HG02943 (cell line): Measurements from ENCODE around the gene LRMDA.
"Not testable (repeated sequence)": the region's sequence is repeated elsewhere in the genome, so short reads cannot be mapped to it uniquely, and the experiment has no call there.

Experiments
- ATAC-seq: cut with Tn5 transposase; IDR thresholded peaks from one replicate; pipeline ENCODE4 v1.9.1; 2021; ENCODE audit warnings: mild to moderate bottlenecking, low read depth, moderate library complexity; ENCODE audit not compliant: unreplicated experiment

LRMDA gene

DNA sequence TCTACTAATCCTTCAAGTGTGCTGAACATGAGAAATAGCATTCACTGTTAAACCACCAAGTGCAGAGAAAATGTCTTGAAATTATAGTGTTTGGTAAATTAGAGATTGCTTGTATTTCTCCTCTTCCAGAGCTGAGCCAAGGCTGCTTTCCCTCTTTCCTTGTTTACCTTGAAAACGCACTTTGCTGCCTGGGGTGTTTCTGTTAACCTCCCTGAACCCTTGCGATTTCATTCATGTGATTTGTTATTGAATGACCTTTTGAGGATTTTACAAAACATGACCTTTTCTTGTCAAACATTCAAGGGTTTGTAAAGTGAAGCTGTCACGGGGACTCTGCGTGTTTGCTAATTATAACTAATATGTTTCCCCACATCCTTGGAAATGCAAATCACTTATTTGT lies 169.4 kb downstream of the LRMDA start:
- no peak for ATAC-seq

DNA sequence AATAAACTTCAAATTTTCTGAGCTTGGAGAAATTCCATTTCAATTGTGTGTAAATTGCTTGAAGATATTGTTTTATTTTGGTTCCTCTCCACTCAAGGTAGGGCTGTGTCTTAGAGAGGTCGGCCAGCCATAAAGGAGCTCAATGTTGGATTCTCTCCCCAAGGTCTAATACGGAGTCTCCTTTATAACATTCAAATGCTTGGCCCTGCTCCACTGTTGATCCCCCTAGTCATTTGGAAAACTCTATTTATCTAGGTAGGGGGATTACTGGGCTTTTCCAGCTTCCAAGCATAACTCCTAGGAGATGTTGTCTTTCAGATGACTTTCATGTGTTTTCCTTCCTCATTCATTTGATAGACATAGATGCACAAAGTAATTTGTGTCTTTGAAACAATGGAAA lies 170.9 kb downstream of the LRMDA start:
- ATAC-seq: no peak

DNA sequence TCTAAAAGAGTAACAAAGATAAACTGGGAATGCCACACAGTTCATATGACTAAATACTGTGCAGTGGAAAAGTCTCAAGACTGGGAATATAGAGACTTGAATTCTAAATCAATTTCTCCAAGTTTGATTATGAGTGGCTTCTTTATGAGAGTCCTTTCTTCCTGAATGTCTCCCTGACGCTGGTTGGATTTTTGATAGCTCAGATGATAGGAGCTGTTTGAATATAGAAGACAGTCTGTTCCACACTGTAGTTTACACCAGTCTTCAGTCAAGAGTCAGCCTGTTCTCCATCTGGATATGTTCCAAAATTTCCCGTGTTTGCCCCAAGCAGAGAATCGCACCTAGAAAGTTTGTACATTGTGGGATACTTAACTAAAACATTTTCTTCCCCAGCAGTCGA lies 173.7 kb downstream of the LRMDA start:
- ATAC-seq: no peak

DNA sequence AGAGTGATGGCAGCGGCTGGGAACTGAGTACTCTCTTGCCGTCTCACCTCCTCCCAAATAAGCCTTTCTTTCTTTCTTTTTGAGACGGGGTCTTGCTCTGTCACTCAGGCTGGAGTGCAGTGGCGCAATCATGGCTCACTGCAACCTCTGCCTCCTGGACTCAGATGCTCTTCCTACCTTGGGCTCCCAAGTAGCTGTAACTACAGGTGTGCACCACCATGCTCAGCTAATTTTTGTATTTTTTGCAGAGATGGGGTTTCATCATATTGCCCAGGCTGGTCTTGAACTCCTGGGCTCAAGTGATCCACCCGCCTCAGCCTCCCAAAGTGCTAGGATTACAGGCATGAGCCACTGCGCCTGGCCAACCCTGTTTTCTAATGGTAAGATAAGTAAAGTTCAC lies 174.4 kb downstream of the LRMDA start:
- not testable (repeated sequence) for ATAC-seq

DNA sequence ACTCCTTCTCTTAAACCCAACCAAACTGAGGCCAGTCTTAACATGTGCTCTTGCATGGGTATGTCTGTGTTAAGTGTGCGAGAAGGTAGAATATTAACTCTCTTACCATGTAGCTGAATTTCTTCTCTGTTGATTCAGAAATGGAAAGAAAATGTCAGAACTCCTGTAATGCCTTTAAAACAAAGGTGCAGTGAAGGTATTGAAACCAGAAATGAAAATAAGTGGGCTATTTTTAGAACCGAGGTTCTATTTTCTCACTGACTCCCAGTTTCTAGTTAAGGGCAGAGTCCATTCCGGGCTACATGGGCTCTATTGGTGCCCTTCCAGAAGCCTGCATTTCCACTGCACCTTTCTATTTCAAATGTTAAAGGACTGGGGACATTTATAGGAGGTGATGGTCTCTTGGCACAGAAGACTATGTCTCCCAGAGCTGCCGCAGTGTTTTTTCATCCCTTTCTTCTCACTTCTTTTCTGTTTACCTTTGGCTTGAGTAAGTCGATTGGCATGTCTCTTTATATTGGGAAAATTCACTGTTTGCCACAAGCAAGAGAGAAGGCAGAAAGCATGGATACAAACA lies 174.9 kb downstream of the LRMDA start:
- ATAC-seq: peak; percentile 72

DNA sequence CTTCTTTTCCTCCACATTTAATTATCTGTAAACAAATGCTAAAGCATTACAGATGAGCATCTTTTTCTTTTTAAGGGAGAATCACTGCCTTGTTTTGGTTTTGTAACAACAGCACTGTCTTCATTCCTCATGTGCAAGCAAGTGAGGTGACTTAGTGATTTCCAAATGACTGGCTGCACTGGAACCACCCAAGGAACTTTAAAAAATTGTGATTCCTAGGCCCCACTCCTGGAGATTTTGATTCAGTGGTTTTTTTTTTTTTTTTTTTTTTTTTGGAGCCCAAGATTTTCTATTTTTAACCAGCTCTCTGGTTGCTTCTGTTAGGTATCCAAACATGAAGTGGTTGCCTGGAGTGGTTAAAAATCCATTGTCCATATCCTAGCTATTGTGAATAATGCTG lies 176.2 kb downstream of the LRMDA start:
- ATAC-seq: no peak

DNA sequence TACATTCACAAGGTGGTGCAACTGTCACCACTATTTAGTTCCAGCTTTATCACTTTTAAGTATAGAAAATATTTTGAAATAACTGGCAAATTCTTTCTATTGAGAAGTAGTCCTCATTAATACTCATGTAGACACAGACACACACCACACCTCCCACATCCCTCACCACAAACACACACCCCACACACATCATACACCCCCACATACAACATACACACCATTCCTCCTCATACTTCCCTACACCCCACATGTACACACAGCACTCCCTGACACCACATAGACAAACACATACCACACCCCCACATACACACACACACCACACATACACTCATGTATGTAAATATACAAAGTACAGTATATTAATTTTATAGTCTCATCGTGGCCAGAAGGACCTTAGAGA lies 178.8 kb downstream of the LRMDA start:
- ATAC-seq: no peak

DNA sequence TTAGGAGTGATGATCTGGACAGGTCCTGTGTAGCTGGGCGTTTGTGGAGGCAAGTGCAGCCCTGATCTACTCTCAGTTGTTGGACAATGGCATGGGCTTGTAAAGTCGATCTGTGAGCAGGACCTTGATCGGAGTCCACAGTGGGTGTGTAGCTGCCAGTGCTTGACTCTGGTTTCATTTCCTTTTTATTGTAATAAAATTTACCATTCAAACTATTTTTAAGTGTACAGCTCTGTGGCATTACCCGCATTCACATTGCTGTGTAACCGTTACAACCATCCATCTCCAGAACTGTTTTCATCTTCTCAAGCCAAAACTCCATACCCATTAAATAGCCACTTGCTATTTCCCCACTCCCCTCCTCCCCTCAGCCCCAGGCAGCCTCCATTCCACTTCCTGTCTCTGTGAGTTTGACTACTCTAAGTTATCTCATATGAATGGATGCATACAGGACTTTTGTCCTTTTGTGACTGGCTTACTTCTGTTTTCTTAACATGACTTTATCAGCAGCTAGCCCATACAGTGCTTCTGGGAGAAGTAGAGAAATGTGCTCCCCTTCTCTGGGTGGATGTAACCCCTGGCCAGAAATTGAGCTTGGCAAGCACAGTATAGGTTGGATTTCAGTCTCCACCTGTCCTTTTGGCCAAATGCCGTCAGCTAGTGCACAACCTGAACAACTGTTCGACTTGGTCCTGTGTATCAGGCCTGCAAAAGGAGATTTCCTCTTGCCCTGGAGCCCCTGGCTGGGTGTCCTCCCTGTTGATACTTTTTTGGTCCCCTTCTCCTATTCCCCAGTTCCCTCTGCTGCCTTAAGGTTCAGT lies 180.0 kb downstream of the LRMDA start:
- no peak for ATAC-seq

DNA sequence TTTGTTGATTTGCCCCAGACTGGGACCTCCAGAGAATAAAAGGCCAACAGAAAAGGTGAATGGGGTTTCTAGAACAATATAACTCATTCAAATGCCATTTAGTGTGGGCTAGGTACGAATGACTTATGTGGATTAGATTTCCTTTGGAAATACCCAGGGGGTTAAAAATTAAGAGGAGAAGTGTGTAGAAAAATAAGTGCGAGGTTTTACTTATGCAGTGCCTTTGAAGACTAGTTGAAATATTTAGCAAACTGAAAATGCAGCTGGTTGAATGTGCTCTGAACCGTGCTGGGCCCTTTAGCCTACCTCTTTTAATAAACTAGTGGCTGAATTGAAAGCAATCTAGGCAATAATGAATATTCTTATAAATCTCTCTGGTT lies 180.6 kb downstream of the LRMDA start:
- no peak for ATAC-seq

DNA sequence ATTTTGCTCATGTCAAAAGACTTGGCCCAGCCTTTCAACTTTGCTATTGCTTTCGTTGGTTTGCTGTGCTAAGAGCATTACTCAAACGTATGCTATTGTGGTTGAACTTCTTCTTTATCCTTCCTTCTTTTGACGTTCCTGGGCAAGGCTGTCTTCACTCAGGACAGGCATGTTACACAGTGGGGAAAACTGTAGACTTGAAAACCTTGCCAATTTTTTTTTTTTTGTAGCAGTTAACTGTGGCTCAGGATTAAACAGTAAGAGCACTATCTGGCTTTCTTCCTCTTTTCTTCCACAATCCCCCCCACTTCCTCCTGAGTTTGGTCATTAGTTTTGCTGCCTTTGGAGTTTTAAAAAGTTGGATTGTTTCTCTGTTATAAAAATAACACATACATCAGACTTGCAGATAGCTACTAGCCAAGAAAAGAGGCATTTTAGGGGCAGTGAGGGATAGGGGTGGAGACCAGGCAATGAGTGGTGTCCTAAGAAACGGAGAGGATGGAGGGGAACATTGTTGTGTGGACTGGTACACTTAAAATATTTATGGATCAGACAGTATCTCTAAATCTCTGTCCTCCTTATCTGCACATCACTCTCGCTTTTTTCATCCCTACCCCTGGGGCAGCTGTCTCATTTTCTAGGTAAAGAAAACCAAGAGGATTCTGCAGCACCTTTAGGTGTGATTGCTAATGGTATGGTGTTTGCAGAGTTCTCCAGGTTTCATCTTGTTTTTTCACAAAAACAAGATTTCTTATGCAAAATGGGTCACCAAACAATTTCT lies 181.7 kb downstream of the LRMDA start:
- ATAC-seq: no peak

DNA sequence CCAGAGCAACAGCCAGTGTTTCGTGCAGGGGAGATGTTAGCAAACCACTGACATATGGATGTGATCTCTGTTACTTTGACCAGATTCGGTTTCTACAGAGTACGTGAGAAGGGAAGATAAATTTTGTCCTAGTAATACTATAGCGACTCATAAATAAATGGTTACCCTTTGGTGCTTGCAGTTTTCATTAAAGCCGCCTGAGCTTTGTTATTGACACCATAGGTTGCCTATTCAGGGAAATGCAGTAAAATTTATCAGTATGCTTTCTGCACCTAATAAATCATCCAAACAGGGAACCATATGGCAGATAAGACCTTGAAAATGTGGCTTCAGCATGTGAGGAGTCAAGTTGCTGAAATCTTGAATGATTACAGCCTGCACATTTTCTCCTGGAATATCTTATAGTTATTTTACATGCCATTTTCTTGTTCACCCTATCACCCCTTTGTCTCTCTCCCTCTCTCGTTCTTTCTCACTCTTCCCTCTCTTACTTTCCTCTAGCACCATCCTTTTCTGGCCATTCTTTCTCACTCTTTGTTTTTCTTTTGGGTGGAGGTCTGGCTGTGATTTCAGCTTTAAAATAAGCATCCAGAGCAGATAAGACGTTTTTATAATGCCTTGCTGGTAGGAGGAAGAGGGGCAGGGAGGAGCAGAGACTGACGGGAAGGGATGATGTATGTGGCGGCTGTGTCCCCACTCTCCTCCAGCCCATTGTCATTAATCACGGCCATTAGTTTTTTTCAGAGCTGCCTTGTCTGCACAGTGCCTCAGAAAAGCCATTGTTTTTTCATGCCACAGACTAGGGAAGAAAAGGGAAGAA lies 182.5 kb downstream of the LRMDA start:
- ATAC-seq: peak; percentile 47

DNA sequence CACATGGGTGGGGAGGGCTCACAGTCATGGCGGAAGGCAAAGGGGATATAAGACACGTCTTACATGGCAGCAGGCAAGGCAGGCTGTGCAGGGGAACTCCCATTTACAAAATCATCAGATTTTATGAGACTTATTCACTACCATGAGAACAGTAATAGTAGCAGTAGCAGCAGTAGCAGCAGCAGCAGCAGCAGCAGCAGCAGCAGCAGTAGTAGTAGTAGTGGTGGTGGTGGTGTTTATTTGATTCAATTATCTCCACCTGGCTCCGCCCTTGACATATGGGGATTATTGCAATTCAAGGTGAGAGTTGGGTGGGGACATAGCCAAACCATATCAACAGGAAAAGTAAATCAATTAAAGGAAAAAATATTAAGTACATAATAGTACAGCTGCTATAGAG lies 184.7 kb downstream of the LRMDA start:
- ATAC-seq: no peak

DNA sequence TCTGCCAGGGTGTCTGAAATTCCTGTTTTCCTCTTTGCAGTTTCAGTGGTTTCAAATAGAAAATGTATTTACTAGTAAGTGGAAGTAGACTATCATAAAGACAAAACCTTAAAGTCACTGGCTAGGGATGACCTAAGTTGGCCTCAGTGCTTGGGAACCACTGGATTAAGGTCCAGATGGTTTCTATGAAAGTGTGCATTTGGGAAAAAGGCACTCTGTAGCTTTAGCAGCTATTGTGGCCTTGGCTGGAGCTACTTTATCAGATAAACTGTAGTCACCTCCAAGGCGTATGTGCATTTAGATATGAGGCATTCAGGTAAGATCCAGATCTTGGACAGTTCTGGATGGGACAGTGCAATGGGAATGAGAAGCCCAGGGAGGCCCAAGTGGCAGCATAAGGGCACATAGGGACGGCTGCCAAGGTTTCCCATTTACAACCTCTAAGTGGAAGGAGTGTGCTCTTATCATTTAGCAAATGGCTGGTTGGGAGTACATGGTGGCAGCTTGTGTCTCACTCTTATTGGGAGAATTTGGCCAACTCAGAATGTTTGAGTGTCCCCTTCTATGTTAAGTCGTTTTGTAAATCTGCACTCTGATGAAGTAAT lies 185.6 kb downstream of the LRMDA start:
- ATAC-seq: no peak

DNA sequence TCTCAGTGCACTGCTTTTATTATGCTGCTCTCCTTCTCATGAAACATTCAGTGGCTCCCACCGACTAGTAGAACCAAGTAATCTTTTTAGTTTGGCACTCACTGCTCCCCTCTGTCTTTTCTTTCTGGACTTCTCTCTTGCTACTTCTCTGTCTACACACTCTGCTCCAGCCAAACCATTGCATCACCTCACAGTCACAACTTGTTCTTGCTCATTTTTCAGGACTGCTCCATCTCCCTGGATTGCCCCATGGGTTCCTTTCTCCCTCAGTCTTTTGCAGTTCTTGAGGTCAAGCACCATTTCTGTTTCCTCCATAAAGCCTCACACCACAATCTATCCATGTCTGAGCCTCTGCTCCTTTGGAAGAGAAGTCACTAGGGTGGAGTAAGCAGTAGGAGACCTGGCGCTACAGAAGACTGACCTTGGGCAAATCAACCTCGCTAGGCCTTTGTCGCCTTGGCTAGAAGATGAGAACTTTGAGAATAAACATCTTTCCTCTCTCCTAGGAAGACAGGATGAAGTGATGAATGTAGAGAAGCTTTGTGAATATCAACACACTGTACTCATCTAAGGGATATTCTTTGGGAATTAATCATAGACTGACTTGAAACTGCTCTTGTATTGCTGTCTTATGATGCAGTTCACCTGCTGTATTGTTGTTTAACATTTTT lies 186.2 kb downstream of the LRMDA start:
- ATAC-seq: no peak

DNA sequence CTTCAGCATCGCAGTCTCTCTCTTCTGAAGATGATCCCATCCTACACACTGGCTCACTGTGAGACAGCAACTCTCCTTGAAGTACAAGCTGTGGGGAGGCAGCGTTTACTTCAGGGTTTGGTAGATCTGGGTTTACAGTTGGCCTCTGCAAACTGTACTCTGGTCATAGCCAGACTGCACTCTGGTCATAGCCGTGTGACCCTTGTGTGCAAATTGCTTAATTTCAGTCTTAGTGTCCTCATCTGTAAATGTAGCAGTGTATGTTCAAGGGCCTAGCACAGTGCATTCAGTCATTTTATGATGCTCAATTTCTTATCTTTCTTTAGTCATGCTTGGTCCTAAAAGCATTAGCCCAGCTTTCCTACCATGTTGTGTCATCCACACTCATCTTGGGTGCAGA lies 188.2 kb downstream of the LRMDA start:
- no peak for ATAC-seq

DNA sequence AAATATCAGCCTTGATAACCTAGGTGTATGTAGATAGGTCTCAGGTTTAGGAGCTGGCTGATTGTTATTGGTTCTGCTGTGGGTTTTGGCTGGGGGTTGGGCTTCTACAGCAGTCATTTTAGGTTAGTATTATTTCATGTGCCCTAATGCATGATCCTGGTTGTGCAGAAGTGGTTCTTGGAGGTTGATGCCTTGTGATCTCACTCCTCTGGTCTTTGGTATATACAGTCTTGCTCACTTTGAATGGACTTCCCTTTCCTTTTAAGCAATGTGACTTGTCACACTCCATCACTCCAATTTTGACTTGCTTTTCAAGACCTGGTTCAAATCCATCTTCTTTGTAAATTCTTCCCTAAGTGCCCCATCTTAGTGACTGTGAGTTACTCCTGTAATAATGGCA lies 188.9 kb downstream of the LRMDA start:
- ATAC-seq: no peak

DNA sequence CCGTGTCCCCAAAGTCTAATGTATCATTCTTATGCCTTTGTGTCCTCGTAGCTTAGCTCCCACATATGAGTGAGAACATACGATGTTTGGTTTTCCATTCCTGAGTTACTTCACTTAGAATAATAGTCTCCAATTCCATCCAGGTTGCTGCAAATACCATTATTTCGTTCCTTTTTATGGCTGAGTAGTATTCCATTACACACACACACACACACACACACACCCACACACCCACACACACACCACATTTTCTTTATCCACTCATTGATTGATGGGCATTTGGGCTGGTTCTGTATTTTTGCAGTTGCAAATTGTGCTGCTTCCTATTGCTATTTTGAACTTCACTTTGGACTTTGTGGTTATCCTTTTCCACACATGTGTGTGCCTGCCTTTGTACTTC lies 189.6 kb downstream of the LRMDA start:
- ATAC-seq: not testable (repeated sequence)

DNA sequence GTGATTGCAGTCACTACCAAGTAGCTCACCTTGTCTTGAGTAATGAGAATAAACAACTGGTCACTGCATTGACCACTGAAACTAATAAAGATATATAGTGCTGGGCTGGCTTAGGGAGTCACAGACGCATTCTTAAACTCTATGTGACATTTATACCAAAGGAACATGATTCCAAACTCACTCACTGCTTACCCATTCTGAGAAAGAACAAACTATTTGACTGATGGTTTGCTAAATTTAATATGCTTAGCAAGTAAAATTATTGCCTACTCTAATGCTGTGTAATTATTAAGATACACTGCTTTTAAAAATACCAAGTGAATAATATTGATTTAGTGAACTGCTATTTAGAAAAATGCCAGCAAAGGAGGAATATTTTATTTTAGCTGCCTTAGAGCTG lies 191.1 kb downstream of the LRMDA start:
- no peak for ATAC-seq

DNA sequence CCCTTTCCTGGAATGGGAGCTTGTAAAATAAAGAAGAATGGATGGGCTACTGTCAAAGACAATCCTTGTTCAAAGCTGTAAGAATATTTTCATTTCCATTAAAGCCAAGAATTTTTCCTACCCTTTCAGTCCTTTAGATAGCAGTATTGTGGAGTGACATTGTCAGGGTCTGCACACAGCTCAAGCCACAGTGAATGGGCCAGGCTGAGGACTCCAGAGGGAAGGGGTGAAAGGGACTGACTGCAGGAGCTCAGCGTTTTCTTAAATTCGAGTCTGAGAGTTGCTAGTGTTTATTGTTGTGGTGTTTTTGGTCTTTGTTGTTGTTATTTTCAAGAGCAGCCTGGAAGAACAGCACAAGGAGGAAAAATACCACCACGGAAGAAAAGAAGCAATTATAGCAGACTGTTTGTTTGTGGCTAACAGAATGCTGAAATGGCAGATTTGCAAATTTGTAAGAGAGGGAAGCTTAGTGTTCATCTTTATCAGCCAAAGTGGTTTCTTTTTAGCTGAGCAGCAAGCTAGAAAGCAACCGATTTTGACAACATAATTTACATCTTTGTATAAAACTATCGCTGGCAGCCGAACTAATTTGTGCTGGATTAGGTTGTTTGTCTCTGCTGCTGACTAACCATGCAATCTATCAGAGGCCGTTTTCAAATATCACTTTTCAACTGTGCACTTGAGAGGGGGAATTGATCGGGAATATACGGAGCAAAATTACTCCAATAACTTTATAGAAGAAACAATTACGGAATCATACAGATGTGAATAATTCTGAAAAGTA lies 192.1 kb downstream of the LRMDA start:
- no peak for ATAC-seq
